SK-N-MC (cell line): ENCODE measurements around the gene ZNF439.

ENCODE experiments used
- EZH2 ChIP-seq: fragments of 200-600 bp; sonication (generic); IDR thresholded peaks from one replicate; pipeline ENCODE4 v1.6.1; 2017; ENCODE audit warnings: antibody characterized with exemption
- FOXP2 ChIP-seq: optimal IDR thresholded peaks from 2 replicates; pipeline ENCODE3; 2011; ENCODE audit warnings: mild to moderate bottlenecking, moderate library complexity; ENCODE audit not compliant: insufficient read depth; ENCODE audit errors: extremely low read length, control extremely low read depth
- POLR2AphosphoS5 ChIP-seq: IDR thresholded peaks from 2 replicates; pipeline ENCODE4 v1.6.1; 2012; ENCODE audit warnings: mild to moderate bottlenecking, low read depth, low read length, borderline replicate concordance

- TF ChIP-seq EZH2: no peak
- TF ChIP-seq POLR2AphosphoS5: no peak
- TF ChIP-seq FOXP2: no peak
These were observed 4.8 kb upstream of the ZNF439 start for GRCh38 chr19:11843722-11844121.
